Daoy (cell line): ENCODE results near the gene MPP2. TPM values are rescaled to one million over a fixed set of nuclear protein-coding genes. Genes with fewer than 3 reads are reported as not detected.
"Not testable (repeated sequence)": the region's sequence is repeated elsewhere in the genome, so short reads cannot be mapped to it uniquely, and the experiment has no call there.

Source experiments
- DNase-seq: peaks from one replicate; pipeline ENCODE4 v3.0.0-alpha.2; 2015; ENCODE audit warnings: low read depth
- total RNA-seq: library from RNA; depleted of rRNA; stranded (reverse); fragments of >200 nt; shearing (Covaris generic); gene quantifications from 2 replicates; pipeline ENCODE4 v1.2.3, GENCODE V29; 2014; rRNA removed

Gene MPP2
- total RNA-seq, result 1.1 and 1.3 TPM in 2 replicates

- DNase-seq, result peak; percentile 61
Observed at GRCh38 chr17:43907425-43907981, at the start of gene MPP2. Gene MPP2, minus strand, starts transcription at chr17:43907536. Its CDS starts 3,076 bp downstream, at chr17:43904460.

DNA sequence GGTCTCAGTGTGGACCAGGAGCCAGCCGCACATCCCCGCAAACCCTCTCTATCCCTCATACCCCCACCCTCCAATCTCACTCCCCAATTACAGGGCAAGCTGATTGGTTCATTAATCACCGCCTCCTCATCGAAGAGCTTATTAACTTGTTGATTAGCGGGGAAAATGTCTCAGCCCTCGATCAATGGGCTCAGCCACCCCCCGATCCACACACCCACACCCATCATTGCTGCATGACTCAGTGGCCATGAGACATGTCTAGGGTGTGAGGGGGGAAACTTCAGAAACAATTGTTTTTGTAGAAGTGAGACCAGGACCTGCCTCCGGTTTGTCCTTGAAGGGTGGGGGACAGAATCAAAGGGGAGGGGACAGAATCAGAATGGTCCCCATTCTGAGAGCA, 48.9 kb upstream of the MPP2 start:
- peak; percentile 31 for DNase-seq

- no peak for DNase-seq
Observed at GRCh38 chr17:43953746-43954145, 46.4 kb upstream of the MPP2 start, which contains the start of gene PYY. Gene PYY, minus strand, starts transcription at chr17:43953940. Its CDS starts 457 bp downstream, at chr17:43953483.

- DNase-seq, result no peak
Observed at GRCh38 chr17:43952724-43953666, 45.7 kb upstream of the MPP2 start.

DNA sequence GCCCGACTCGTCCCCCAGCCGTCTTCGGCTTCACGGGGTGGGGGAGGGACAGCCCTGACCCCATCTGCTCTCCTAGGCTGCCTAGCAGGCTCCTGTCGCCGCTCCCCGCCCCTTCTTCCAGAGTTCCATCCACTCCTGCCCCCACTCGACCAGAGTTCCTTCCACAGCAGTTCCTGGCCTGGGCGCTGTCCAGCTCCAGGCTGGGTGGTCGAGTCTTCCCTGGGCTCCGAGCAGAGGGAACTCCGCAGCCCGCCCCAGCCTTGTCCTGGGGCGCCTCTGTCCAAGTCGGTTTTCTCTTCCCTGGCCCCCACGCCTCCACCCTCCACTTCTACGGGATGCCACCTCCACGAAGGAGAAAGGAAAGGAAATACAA, 45.0 kb upstream of the MPP2 start:
- DNase-seq, result no peak

GRCh38 chr17:43951750-43952149, 44.4 kb upstream of the MPP2 start:
- DNase-seq, result no peak

DNA sequence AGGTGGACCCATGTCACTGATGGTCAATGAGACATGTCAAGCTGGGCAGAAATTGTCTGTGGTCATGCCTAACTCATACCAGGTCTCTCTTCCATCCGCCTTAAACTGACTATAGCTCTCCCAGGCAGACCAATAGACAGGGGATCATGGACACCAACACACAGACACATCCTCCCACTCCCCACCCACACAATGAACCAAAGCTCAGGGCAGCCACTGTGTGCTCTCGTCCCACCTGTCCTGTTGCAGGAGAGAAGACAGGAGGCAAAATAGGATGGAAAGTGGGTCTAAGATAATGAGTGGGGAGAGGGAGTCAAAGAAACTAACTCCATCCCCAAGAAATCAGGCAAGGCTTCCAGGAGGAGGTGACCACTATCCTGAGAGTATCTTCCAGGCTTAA, 43.2 kb upstream of the MPP2 start:
- DNase-seq, result no peak

GRCh38 chr17:43949781-43950180, 42.4 kb upstream of the MPP2 start:
- DNase-seq, result no peak

- no peak for DNase-seq
Observed at GRCh38 chr17:43946781-43947180, 39.4 kb upstream of the MPP2 start.

GRCh38 chr17:43945074-43945829, 37.9 kb upstream of the MPP2 start:
- no peak for DNase-seq

DNA sequence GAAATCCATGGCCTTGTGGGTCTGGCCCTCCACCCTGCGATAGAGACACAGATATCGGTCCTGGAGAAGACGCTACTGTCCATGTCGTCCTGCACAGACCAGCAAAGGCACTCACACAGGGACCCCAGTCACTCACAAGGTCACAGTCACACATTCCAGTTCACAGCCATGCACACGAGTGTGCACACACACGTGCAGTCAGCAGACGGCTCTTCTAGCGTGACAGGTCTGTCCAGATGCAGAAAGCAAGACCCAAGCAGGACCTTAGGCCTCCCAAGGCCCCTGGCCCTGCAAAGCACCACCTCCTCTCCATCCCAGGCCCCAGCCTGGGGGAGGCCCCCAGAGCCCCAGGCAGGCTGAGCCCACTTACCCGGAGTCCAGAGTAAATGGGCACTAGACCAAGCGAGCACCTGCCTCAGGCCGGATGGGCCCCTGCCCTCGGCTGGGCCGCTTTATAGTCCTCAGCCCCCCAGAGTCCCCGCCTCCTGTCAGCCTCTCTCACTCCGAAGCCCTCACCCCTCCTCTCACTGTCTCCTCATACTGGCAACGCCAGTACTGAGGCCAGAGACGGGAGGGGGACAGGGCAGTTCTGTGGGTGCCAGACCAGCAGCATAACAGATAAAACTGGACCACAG, 34.8 kb upstream of the MPP2 start, which contains the start of gene PPY:
TSS of gene PPY (minus strand) at position 426 of the 635 bp plus-strand sequence. CDS start 822 bp downstream, outside the sequence.
- DNase-seq, result no peak

DNA sequence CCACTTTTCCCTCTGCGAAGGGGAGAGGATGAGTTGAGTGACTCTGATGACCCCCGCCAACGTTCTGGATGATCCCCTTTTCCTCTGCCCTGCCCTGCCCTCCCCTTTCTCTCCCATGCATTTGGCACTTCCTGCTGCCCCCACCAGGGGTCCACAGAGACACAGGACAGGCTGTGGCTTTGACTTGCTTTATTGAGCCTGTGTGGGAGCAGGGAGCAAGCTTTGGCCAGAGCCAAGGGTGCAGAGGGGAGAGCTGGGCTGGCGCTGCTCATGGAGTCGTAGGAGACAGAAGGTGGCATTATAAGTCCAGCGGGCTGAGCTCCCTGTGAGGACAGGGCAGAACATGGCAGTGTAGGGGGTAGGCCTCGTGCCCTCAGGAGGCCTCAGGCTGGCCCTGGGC, 33.3 kb upstream of the MPP2 start:
- DNase-seq, result peak; percentile 43

GRCh38 chr17:43939886-43940285, 32.5 kb upstream of the MPP2 start:
- DNase-seq, result no peak

GRCh38 chr17:43939452-43939851, 32.1 kb upstream of the MPP2 start:
- not testable (repeated sequence) for DNase-seq

GRCh38 chr17:43938838-43939182, 31.5 kb upstream of the MPP2 start:
- no peak for DNase-seq

DNA sequence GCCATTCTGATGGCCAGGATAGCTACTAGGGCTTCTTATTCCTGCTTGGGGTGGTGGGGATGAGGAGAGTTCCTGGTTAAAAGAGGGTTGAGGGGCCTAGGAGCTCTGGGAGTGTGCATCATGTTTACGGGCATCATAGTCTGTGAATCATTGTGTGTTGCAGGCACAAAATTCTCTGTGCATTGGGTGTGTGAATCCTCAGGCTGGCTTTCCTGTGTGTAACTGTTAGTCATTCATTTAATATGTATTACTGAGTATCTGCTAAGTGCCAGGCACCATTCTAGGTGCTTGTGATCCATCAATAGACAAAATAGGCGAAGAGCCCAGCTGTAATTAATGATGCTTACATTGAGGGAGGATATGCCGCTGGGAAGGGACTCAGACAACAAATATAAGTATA, 29.1 kb upstream of the MPP2 start:
- no peak for DNase-seq

GRCh38 chr17:43935926-43936261, 28.6 kb upstream of the MPP2 start:
- no peak for DNase-seq

- no peak for DNase-seq
Observed at GRCh38 chr17:43935204-43935925, 28.0 kb upstream of the MPP2 start.

DNA sequence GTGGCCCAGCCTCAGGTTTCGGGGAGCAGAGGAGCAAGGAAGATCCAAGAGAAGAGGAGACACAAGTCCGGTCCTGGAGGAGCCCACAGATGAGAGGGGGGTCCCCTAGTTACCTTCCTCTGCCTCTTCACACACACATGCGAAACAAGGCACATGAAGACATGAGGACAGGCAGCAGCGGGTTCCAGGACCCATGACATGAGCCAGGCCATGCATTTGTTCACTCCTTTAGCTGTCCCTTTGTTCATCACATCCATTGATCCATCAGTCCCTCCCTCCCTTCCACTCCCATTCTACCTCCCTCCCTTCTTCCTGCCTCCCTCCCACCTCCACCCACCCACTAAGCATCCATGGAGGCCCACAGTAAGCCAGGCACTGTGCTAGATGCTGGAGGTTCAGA, 25.6 kb upstream of the MPP2 start:
- DNase-seq, result no peak

- no peak for DNase-seq
Observed at GRCh38 chr17:43932357-43932756, 25.0 kb upstream of the MPP2 start.

DNA sequence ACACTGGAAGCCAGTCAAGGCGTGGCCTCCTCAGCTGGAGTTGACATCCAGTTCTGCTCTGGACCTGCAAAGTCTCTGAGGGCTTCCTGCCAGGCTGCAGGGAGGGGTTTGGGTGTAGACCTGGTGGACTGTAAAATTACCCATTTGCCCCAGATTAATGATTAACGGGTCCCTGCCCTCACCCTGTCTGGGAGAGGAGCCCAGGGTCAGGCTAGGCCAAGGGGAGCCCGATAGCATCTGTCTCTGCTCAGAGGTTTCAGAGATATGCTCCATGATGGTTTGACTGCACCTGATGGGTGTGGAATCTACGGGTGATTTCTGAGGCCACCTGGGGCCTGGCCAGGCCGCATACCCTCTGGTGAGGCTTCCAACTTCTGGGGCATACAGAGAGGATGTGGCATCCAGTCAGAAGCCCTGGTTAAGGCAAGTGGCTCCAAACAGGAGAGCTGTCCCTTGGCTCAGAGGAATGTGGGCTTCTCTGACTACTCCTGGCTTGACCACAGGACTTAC, 23.8 kb upstream of the MPP2 start:
- no peak for DNase-seq
